SU-DHL-6 (cell line): ENCODE data around the gene RAPGEF5.

ENCODE experiments used
- H2AFZ ChIP-seq: fragments of 200-600 bp; sonication (generic); 2 replicates; pipeline ENCODE4 v1.6.1; 2014; ENCODE audit warnings: low read depth, mild to moderate bottlenecking, moderate library complexity, mixed read lengths, antibody characterized with exemption, low read length; ENCODE audit not compliant: severe bottlenecking
- H3F3A ChIP-seq: fragments of 200-600 bp; shearing (Covaris generic); 2 replicates; pipeline ENCODE4 v1.6.0; 2016; ENCODE audit warnings: antibody characterized with exemption, mild to moderate bottlenecking; ENCODE audit not compliant: insufficient read depth
- H3K27ac ChIP-seq: fragments of 200-600 bp; sonication (generic); 2 replicates; pipeline ENCODE4 v1.5.1; 2016; ENCODE audit warnings: low read depth, mild to moderate bottlenecking, low read length, moderate library complexity, mixed read lengths
- H3K27me3 ChIP-seq: fragments of 200-600 bp; sonication (generic), shearing (Covaris generic); 2 replicates; pipeline ENCODE4 v1.6.0; 2014; ENCODE audit warnings: mild to moderate bottlenecking, low read length
- H3K36me3 ChIP-seq: fragments of 200-600 bp; sonication (generic); 2 replicates; pipeline ENCODE4 v1.6.1; 2014; ENCODE audit warnings: mild to moderate bottlenecking, low read length, mixed read lengths
- H3K4me2 ChIP-seq: fragments of 300-600, 200-600 bp; shearing (Covaris generic), sonication (generic); 2 replicates; pipeline ENCODE4 v1.6.0; 2014; ENCODE audit warnings: low read length, low read depth, mild to moderate bottlenecking; ENCODE audit not compliant: poor library complexity, severe bottlenecking
- H3K4me3 ChIP-seq: fragments of 200-600 bp; sonication (generic); 2 replicates; pipeline ENCODE4 v1.5.1; 2014; ENCODE audit warnings: antibody characterized with exemption, low read length, mild to moderate bottlenecking, mixed read lengths; ENCODE audit not compliant: insufficient read depth, poor library complexity, severe bottlenecking
- H3K79me2 ChIP-seq: fragments of 200-600 bp; sonication (generic); 2 replicates; pipeline ENCODE4 v1.6.1; 2014; ENCODE audit warnings: mild to moderate bottlenecking, low read length, moderate library complexity; ENCODE audit not compliant: insufficient read depth
- H3K9ac ChIP-seq: fragments of 200-600 bp; sonication (generic); 2 replicates; pipeline ENCODE4 v1.7.0; 2014; ENCODE audit warnings: mild to moderate bottlenecking, low read length
- H3K9me2 ChIP-seq: fragments of 200-600 bp; sonication (generic); replicated peaks from 2 replicates; pipeline ENCODE4 v1.6.1; 2014; ENCODE audit warnings: low read length; ENCODE audit not compliant: insufficient read depth
- H3K9me3 ChIP-seq: fragments of 200-600 bp; sonication (generic); 2 replicates; pipeline ENCODE4 v1.6.1; 2014; ENCODE audit warnings: low read length, mixed read lengths; ENCODE audit not compliant: insufficient read depth
- H4K20me1 ChIP-seq: fragments of 200-600 bp; sonication (generic); 2 replicates; pipeline ENCODE4 v1.6.1; 2014; ENCODE audit warnings: low read depth, mild to moderate bottlenecking, antibody characterized with exemption, low read length, moderate library complexity, mixed read lengths
- EZH2phosphoT487 ChIP-seq: fragments of 200-600 bp; sonication (generic), shearing (Covaris generic); conservative IDR thresholded peaks from 2 replicates; pipeline ENCODE4 v1.6.1; 2018; ENCODE audit warnings: mild to moderate bottlenecking, antibody characterized with exemption, low read length, moderate library complexity, mixed read lengths
- TF ChIP-seq, protein P1 (sequence below): fragments of 200-600 bp; sonication (generic); IDR thresholded peaks from one replicate; pipeline ENCODE4 v1.5.1; 2017; ENCODE audit warnings: antibody characterized with exemption, mild to moderate bottlenecking, low read length, moderate library complexity; ENCODE audit not compliant: insufficient read depth, poor library complexity, severe bottlenecking

The RAPGEF5 gene

DNA sequence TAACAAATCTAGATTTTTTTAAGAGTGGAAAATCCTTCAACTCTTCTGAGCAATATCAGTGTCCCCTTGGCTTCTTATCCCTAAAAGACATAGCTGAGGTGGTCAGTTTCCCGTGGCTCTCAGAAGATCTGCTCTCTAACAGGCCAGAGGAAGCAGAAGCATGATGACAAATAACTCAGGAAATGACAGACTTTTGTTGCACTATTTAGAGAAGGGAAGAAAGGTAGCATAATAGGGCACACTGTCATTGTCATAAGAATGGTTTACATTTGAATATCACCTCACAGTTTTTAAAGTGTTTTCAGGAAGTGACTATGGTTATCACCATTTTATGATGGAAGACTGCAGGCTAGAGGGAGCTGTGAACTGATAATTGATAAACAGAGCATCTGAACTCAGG, 33.6 kb upstream of the RAPGEF5 start:
- no peaks in the 10 kb centered on the region for H3K36me3 ChIP-seq
- no peaks in the 10 kb centered on the region for H3K9me2 ChIP-seq
- H2AFZ ChIP-seq, result no peak overlapping the region
- H3K79me2 ChIP-seq, result no peaks in the 10 kb centered on the region
- H3K27me3 ChIP-seq, result no peaks in the 10 kb centered on the region
- TF ChIP-seq EZH2phosphoT487, result no peak
- TF ChIP-seq, protein P1, sequence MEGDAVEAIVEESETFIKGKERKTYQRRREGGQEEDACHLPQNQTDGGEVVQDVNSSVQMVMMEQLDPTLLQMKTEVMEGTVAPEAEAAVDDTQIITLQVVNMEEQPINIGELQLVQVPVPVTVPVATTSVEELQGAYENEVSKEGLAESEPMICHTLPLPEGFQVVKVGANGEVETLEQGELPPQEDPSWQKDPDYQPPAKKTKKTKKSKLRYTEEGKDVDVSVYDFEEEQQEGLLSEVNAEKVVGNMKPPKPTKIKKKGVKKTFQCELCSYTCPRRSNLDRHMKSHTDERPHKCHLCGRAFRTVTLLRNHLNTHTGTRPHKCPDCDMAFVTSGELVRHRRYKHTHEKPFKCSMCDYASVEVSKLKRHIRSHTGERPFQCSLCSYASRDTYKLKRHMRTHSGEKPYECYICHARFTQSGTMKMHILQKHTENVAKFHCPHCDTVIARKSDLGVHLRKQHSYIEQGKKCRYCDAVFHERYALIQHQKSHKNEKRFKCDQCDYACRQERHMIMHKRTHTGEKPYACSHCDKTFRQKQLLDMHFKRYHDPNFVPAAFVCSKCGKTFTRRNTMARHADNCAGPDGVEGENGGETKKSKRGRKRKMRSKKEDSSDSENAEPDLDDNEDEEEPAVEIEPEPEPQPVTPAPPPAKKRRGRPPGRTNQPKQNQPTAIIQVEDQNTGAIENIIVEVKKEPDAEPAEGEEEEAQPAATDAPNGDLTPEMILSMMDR, result no peak
- H3K4me2 ChIP-seq, result no peak overlapping the region
- no peaks in the 10 kb centered on the region for H3K9me3 ChIP-seq
- H3K4me3 ChIP-seq, result no peak overlapping the region
- H3F3A ChIP-seq, result no peaks in the 10 kb centered on the region
- H3K27ac ChIP-seq, result no peak overlapping the region
- H3K9ac ChIP-seq, result no peak overlapping the region
- no peaks in the 10 kb centered on the region for H4K20me1 ChIP-seq

DNA sequence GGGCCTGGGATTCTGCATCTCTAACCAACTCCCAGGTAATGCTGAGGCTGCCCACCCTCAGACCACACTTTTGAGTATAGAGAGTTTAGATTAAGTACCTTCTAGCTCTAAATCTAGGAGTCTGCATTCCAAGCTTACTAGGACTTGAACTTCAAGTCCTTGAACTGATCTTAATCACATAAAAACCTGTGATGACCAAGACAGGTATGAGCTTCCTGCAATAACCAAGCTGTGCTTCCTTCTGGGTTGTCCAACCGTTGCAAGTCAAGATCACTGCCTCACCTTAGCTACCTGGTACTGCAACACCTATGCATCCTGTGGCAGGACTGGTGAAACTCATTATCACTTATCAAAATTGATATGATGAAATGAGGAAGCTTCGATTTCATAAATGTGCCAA, 32.9 kb upstream of the RAPGEF5 start:
- Histone ChIP-seq H3K4me2 (no peak overlapping the region), H3K4me3 (no peak overlapping the region)

DNA sequence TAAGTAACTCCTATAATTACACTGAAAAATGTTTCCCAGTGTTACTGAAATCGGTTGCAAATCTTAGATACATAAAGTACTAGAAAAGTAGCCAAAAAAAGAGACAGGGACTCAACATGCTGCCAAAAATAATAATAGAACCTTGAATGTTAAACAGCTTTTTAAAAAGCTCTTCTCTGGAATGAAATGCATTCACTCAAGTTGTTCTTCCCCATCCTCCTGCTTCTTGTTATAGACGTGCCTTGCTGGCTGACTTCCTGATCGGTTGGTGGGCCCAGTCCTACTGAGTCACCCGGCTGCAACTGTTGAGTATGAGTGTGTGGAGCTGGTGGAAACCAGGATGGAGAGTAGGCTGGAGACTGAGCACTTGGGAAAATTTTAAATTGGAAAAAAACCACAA, 30.6 kb upstream of the RAPGEF5 start:
- Histone ChIP-seq H3K9me3 (no peaks in the 10 kb centered on the region), H3K36me3 (no peaks in the 10 kb centered on the region), H3K4me2 (no peak overlapping the region), H3K27me3 (no peaks in the 10 kb centered on the region), H3K4me3 (no peak overlapping the region), H3K27ac (no peak overlapping the region), H4K20me1 (no peaks in the 10 kb centered on the region), H3K9ac (no peak overlapping the region), H2AFZ (no peak overlapping the region), H3K9me2 (no peaks in the 10 kb centered on the region), H3K79me2 (no peaks in the 10 kb centered on the region), H3F3A (no peaks in the 10 kb centered on the region)
- no peak for TF ChIP-seq EZH2phosphoT487
- TF ChIP-seq, protein P1, result no peak

More for the DNA sequence above, 32.9 kb upstream of the RAPGEF5 start:
- no peaks in the 10 kb centered on the region for H3K79me2 ChIP-seq
- H2AFZ ChIP-seq, result no peak overlapping the region
- H3K9ac ChIP-seq, result no peak overlapping the region
- H3K27ac ChIP-seq, result no peak overlapping the region
- no peaks in the 10 kb centered on the region for H3K9me2 ChIP-seq
- no peak for TF ChIP-seq EZH2phosphoT487
- TF ChIP-seq, protein P1, result no peak
- H3K9me3 ChIP-seq, result no peaks in the 10 kb centered on the region
- no peaks in the 10 kb centered on the region for H3K36me3 ChIP-seq
- H3K27me3 ChIP-seq, result no peaks in the 10 kb centered on the region
- no peaks in the 10 kb centered on the region for H4K20me1 ChIP-seq
- H3F3A ChIP-seq, result no peaks in the 10 kb centered on the region

DNA sequence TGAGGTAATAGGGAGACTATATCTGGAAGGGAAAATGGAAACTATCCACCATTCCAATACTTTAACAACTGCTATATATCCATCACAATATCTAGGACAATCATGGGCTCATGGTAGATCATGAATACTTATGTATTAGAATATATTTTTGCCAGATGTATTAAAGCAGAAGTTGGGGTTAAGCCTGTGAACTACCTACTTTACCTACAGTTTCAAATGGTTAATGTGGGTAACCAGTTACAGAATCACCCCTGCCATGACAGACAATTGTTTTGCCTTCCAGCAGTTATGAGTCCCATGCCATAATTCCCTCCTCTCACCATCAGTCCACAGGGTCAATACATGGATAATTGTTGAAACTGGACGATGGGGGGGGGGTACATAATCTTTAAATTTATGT, 29.9 kb upstream of the RAPGEF5 start:
- H3F3A ChIP-seq, result no peaks in the 10 kb centered on the region

More for the DNA sequence above, 29.9 kb upstream of the RAPGEF5 start:
- no peaks in the 10 kb centered on the region for H3K9me2 ChIP-seq
- no peak overlapping the region for H3K4me2 ChIP-seq
- H3K27me3 ChIP-seq, result no peaks in the 10 kb centered on the region
- no peak overlapping the region for H3K4me3 ChIP-seq
- no peaks in the 10 kb centered on the region for H4K20me1 ChIP-seq
- H3K36me3 ChIP-seq, result no peaks in the 10 kb centered on the region
- no peak for TF ChIP-seq EZH2phosphoT487
- TF ChIP-seq, protein P1, result no peak
- H3K9me3 ChIP-seq, result no peaks in the 10 kb centered on the region
- no peaks in the 10 kb centered on the region for H3K79me2 ChIP-seq
- H2AFZ ChIP-seq, result no peak overlapping the region
- H3K9ac ChIP-seq, result no peak overlapping the region
- H3K27ac ChIP-seq, result no peak overlapping the region
